Left lung (tissue), 10 donors: ENCODE measurements around the gene WDFY2. TPM values are rescaled to one million over a fixed set of nuclear protein-coding genes. Genes with fewer than 3 reads are reported as not detected.

Source experiments
- ATAC-seq: fragments of 200-7000 bp; cut with Tn5 transposase; one replicate; pipeline ENCODE4 v1.9.1; 2020; ENCODE audit warnings: moderate library complexity
- DNase-seq, 4 donors: peaks; one replicate each; pipeline ENCODE4 v3.0.0-alpha.2; 2013 to 2020
- H3K27ac ChIP-seq, 2 donors: fragments of 200-600 bp; sonication (generic) in 1 of 2; one replicate each; pipeline versions ENCODE4 v1.5.0 to v1.8.0; 2020 to 2021
- H3K27me3 ChIP-seq, 2 donors: fragments of 200-600 bp; sonication (generic) in 1 of 2; one replicate each; pipeline versions ENCODE4 v1.5.0 to v1.8.0; 2020 to 2021
- H3K36me3 ChIP-seq, 2 donors: fragments of 200-600 bp; sonication (generic) in 1 of 2; one replicate each; pipeline versions ENCODE4 v1.5.0 to v1.8.0; 2020 to 2021
- H3K4me1 ChIP-seq, 2 donors: fragments of 200-600 bp; one replicate each; pipeline ENCODE4 v1.8.0; 2021
- H3K4me3 ChIP-seq, 2 donors: fragments of 200-600 bp; sonication (generic) in 1 of 2; one replicate each; pipeline versions ENCODE4 v1.5.0 to v1.8.0; 2020 to 2021; ENCODE audit warnings: mild to moderate bottlenecking in 1 of 2
- H3K9me3 ChIP-seq, 2 donors: fragments of 200-600 bp; sonication (generic) in 1 of 2; one replicate each; pipeline versions ENCODE4 v1.5.0 to v1.8.0; 2020 to 2021
- intact Hi-C, 2 donors: fragments of 100-400 bp; cut with DNase I; formaldehyde crosslinking; loops; one replicate each; pipeline versions ENCODE4 v1.11.2 to v1.14.2; 2022
- polyA plus RNA-seq, 6 donors: library from polyadenylated mRNA; unstranded; fragments of 120-200 nt; gene quantifications; one replicate each; pipeline ENCODE4 v1.2.1, GENCODE V29; 2013; ENCODE audit not compliant: insufficient read length in 6 of 6
- total RNA-seq, 2 donors: library from RNA; stranded (reverse); fragmentation: NEBNext Ultra II Directional; extraction: Animal tissue kit (Norgen Biotek cat#: 25700); gene quantifications; one replicate each; pipeline ENCODE4 v1.2.1, GENCODE V29; 2021
- TF ChIP-seq, protein P1 (sequence below), 2 donors: fragments of 200-600 bp; sonication (generic) in 1 of 2; IDR thresholded peaks; one replicate each; pipeline versions ENCODE4 v1.5.0 to v1.8.0; 2021; ENCODE audit warnings: antibody characterized with exemption in 2 of 2
- donor health status: DM: no; HTN: yes; CAD: no.
- donor health status: DM: no; HTN: no; CAD: no.

Gene WDFY2
- total and polyA plus RNA-seq, 8 donors = 9.7 to 33.3 (median 22.1) TPM

DNA sequence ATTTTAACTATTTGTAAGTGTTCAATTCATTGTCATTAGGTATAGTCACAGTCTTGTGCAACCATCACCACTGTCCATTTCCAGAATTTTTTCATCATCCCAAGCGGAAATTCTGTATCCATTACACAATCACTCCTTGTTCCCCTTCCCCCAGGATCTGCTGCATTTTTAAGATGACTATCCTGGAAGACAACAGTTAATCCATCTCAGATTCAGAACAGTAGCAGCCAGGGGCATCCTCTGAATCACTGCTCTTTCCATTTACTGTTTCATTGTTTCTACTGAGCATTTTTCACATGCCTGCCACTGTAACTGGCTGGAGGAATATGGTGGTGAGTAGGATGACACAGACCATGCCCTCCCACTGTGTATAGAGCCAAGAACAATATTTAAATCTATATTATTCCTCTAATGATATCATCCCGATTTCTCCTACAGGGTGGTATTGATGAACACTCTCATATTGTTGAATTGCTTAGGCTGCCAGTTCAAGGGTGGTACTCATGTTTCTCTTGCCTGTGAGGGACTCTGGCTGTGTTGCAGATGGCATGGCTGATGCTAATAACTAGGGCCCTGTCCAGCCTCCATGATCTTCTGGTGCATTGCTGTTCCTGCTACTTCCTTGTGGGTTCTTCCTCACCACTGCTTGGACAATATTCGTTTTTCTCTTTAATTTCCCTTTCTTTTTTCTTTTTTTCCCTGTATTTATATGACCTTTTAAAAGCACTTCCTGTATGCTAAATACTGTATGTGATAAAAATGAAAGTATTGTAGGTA lies 59.0 kb downstream of the WDFY2 start:
- DNase-seq = no peak
- Histone ChIP-seq H3K4me3 (no peak overlapping the region), H3K9me3 (no peaks in the 10 kb centered on the region), H3K4me1 (peaks cover 23 to 45% of the 10 kb centered on the region in 2 donors), H3K36me3 (no peaks in the 10 kb centered on the region), H3K27ac (peak overlapping the region in 1 of 2 donors; percentile 45), H3K27me3 (no peaks in the 10 kb centered on the region)
- TF ChIP-seq, protein P1, sequence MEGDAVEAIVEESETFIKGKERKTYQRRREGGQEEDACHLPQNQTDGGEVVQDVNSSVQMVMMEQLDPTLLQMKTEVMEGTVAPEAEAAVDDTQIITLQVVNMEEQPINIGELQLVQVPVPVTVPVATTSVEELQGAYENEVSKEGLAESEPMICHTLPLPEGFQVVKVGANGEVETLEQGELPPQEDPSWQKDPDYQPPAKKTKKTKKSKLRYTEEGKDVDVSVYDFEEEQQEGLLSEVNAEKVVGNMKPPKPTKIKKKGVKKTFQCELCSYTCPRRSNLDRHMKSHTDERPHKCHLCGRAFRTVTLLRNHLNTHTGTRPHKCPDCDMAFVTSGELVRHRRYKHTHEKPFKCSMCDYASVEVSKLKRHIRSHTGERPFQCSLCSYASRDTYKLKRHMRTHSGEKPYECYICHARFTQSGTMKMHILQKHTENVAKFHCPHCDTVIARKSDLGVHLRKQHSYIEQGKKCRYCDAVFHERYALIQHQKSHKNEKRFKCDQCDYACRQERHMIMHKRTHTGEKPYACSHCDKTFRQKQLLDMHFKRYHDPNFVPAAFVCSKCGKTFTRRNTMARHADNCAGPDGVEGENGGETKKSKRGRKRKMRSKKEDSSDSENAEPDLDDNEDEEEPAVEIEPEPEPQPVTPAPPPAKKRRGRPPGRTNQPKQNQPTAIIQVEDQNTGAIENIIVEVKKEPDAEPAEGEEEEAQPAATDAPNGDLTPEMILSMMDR (IDR thresholded peaks at IDR 0.05) = no peak
- ATAC-seq = peak; percentile 10
- intact Hi-C loops = no loop called here

DNA sequence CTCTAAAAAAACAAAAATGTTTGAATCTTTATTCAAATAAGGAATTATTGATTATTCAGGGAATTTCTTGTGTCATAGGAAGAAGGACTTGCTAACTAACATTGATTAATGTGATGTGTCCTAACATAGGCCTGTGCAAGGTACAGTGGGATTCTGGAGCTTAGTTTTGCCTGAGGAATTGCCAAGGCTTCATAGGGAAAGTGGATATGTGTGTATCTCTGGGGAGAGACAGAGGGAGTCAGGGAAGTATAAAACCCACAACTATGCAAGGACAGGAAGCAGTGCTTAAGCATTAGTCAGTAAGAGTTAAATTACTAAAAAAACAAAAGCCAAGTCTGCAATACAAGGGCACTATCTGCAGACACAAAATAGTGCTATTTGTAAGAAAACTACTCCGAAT lies 59.6 kb downstream of the WDFY2 start:
- peak; percentile 59 for ATAC-seq
- H3K4me3 ChIP-seq = no peak overlapping the region
- H3K9me3 ChIP-seq = no peaks in the 10 kb centered on the region
- DNase-seq = no peak
- H3K4me1 ChIP-seq = peaks cover 23 to 45% of the 10 kb centered on the region in 2 donors
- TF ChIP-seq, protein P1 (IDR thresholded peaks at IDR 0.05) = no peak
- H3K27me3 ChIP-seq = no peaks in the 10 kb centered on the region
- H3K27ac ChIP-seq = peak overlapping the region in 1 of 2 donors; percentile 45
- intact Hi-C loops = no loop called here
- no peaks in the 10 kb centered on the region for H3K36me3 ChIP-seq

DNA sequence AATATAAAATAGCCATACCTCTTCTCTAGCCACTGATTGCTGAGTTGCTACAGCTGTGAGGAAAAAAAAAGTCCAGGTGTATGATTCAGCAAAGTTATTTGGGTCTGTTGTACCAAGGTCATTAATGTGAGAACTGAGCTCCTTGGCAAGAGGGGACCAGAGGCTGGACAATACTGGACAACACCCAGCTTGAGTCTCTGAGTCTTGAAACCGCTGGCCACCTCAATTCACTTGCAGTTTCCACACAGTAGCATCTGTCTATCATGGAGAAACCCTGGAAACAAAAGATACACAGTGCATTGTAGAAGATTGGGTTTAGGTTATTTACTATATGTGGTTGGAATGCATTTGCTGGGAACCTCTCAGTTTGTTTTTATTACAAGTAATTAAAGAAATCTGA lies 60.4 kb downstream of the WDFY2 start:
- H3K4me1 ChIP-seq = peaks cover 23 to 45% of the 10 kb centered on the region in 2 donors
- intact Hi-C loops = no loop called here
- H3K36me3 ChIP-seq = no peaks in the 10 kb centered on the region
- peak in 1 of 4 donors; percentile 33 for DNase-seq
- ATAC-seq = peak; percentile 50
- TF ChIP-seq, protein P1 (IDR thresholded peaks at IDR 0.05) = no peak
- H3K9me3 ChIP-seq = no peaks in the 10 kb centered on the region
- no peak overlapping the region for H3K4me3 ChIP-seq
- no peaks in the 10 kb centered on the region for H3K27me3 ChIP-seq
- peak overlapping the region; percentile 21 to 74 for H3K27ac ChIP-seq

DNA sequence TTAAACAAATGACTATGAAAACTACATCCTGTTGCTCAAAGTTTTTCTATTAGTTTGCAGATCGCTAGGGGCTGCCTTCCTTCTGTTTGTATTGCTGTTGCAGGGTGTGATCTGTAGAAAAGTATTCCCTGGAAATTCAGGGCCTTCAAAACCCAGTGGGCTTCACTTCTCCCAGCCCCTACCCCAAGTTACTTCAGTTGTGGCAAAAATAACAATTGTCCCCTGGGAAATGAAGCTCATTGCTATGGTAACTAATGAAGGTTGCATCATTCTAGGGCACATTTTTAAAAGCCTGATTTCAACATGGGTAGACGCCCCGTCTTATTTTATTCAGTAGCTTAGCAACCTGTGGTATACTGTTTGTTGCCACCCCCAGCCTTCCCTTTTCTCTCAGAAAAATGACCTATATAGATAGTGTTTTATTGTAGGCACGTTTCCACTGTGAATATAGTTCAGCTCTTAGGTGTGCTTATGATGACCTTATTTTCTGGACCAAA lies 60.9 kb downstream of the WDFY2 start:
- H3K36me3 ChIP-seq = no peaks in the 10 kb centered on the region
- intact Hi-C loops = no loop called here
- ATAC-seq (peak; percentile 81), DNase-seq (peak in 2 of 4 donors; percentile 77 to 85)
- H3K4me1 ChIP-seq = peaks cover 23 to 45% of the 10 kb centered on the region in 2 donors
- TF ChIP-seq, protein P1 (IDR thresholded peaks at IDR 0.05) = no peak
- H3K27me3 ChIP-seq = no peaks in the 10 kb centered on the region
- H3K27ac ChIP-seq = peak overlapping the region; percentile 21 to 74
- H3K9me3 ChIP-seq = no peaks in the 10 kb centered on the region
- no peak overlapping the region for H3K4me3 ChIP-seq
